KOPT-K1 (cell line): ENCODE data around the gene RHOBTB1.

Source experiments
- H3K27ac ChIP-seq: fragments of 200-600 bp; sonication (generic); 2 replicates; pipeline ENCODE4 v1.5.1; 2016; ENCODE audit warnings: antibody characterized with exemption, mild to moderate bottlenecking, low read depth, low read length; ENCODE audit not compliant: poor library complexity, severe bottlenecking
- H3K36me3 ChIP-seq: fragments of 200-600 bp; sonication (generic); 2 replicates; pipeline ENCODE4 v1.5.1; 2017; ENCODE audit warnings: antibody characterized with exemption, mild to moderate bottlenecking, low read length, moderate library complexity; ENCODE audit not compliant: insufficient read depth
- H3K9me3 ChIP-seq: fragments of 200-600 bp; sonication (generic); 2 replicates; pipeline ENCODE4 v1.5.1; 2017; ENCODE audit warnings: antibody characterized with exemption, low read length, mild to moderate bottlenecking; ENCODE audit not compliant: insufficient read depth, poor library complexity, severe bottlenecking

Gene RHOBTB1

DNA sequence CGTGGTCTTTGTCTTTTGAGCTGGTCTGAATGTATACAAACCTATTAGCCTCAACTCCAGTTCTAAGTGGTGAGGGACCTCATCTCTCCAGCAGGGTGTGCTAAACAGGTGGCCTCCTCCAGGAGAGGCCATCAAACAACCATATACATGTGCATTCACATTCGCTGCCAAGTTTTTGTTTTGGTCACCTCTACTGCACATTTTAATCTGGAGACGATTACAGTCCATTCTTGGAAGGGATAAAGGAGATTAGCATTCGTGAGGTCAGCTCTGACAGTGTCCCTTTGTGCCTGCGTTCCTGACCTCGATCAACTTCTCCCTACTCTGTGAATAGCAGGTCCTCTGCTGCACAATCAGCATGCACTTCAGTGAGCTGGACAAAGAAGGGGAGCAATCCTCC lies 60.8 kb downstream of the RHOBTB1 start:
- Histone ChIP-seq H3K9me3 (no peaks in the 10 kb centered on the region), H3K36me3 (no peaks in the 10 kb centered on the region), H3K27ac (no peak overlapping the region)

DNA sequence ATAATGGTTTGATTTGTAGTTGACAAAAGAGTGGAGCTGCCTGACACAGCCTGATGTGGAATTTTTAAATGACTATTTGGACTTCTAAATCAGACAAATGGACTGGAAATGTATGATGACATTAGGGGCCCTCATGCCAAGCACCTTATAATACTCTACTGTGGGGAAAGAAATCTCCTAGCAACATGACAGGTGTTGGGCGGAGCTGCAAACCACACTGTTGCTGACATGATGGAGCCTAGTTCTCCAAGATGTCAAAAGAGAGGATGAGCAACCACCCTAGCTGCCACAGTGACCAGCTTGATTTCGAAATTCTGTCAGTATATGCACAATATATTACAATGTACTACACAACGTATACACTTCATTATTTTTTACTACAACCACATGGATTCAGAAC lies 65.8 kb downstream of the RHOBTB1 start:
- Histone ChIP-seq H3K27ac (no peak overlapping the region), H3K9me3 (no peaks in the 10 kb centered on the region), H3K36me3 (no peaks in the 10 kb centered on the region)

GRCh38 chr10:60877777-60878120 lies 66.2 kb downstream of the RHOBTB1 start:
- Histone ChIP-seq H3K9me3 (no peaks in the 10 kb centered on the region), H3K27ac (no peak overlapping the region), H3K36me3 (no peaks in the 10 kb centered on the region)

DNA sequence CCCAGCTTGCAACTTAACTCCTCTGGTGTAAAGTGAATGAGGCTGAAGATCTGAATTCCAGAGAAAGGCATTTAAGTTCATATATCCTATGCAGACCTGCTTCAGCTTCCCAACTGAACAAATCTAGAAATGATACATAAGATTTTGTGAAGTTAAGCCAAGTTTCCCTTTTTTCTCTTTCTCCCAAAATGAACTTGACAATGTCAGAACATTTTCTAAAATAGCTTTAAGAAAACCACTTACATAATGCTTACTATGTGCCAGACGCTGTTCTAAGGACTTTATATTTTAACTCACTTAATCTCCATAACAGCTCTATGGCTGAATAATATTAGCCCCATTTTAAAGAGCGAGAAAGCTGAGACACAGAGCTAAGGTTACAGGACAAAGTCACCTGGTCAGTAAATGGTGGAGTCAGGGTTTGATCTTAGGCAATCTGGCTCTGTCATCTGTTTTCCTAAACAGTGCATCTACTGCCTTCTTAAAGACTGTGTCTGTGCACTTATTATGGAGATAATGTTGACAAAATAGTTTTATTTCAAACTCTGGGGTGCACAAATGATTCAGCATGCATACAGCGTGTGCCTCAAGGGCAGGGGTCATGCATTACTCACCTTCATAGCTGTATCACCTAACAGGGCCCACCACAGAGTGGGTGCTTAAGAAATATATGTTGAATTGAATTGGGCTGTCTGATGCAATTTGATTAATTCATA lies 66.8 kb downstream of the RHOBTB1 start:
- no peaks in the 10 kb centered on the region for H3K9me3 ChIP-seq
- no peaks in the 10 kb centered on the region for H3K36me3 ChIP-seq
- H3K27ac ChIP-seq, result no peak overlapping the region

GRCh38 chr10:60873758-60874157 lies 70.2 kb downstream of the RHOBTB1 start:
- Histone ChIP-seq H3K9me3 (no peaks in the 10 kb centered on the region), H3K27ac (no peak overlapping the region), H3K36me3 (no peaks in the 10 kb centered on the region)

- no peak overlapping the region for H3K27ac ChIP-seq
- H3K36me3 ChIP-seq, result no peaks in the 10 kb centered on the region
- no peaks in the 10 kb centered on the region for H3K9me3 ChIP-seq
These were observed 71.5 kb downstream of the RHOBTB1 start for GRCh38 chr10:60872451-60872850.

DNA sequence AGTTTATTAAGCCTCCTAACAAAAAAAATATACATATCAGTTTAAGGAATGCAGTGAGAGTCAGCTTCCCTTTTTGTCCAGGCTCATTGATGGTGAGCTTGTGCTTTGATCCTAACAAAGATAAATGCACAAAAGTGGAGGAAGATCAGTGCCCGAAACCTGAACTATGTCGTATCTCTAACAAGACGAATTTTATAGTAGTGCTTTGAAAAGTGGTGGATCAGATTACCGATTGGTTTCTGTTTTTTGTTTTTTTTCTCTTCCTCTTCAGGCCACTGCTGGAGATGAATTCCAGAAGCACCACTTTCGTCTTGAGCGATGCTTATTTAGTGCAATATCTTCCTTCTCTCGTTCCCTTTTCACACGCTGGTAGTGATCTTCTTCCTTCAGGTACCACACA lies 72.8 kb downstream of the RHOBTB1 start:
- Histone ChIP-seq H3K27ac (no peak overlapping the region), H3K36me3 (no peaks in the 10 kb centered on the region), H3K9me3 (no peaks in the 10 kb centered on the region)

DNA sequence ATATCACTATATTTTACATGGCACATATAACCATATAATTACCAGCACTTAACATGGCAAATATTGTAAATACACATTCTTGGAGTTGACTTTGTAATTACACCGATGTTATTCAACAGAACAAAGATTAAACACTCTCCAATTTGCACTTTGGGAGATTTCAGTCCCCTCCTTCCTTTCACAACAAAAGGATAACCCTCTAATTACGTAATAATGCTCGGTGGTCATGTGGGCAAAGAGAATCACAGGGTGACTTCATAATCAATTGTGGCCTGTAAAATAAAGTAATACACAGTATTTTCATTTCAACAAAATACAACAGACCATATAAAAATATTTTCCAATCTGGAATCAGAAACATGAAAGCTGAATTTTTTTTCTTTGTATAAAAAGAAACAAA lies 73.2 kb downstream of the RHOBTB1 start:
- H3K9me3 ChIP-seq, result no peaks in the 10 kb centered on the region
- no peak overlapping the region for H3K27ac ChIP-seq
- H3K36me3 ChIP-seq, result no peaks in the 10 kb centered on the region

DNA sequence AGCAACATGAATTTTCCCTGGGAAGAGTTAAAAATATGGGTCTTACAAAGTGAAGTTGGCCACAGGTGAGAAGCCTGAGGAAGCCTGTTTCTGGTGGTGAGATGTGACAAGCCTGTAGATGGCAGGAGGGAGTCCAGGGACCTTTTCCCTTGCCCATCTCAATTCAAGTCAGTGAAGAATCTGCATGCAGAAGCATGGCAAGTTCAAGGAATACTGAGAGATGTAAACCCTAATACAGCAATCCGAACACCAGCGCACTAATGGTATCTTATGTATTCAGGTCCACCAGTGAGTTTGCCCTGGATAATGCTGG lies 73.6 kb downstream of the RHOBTB1 start:
- H3K36me3 ChIP-seq, result no peaks in the 10 kb centered on the region
- H3K9me3 ChIP-seq, result no peaks in the 10 kb centered on the region
- H3K27ac ChIP-seq, result no peak overlapping the region

DNA sequence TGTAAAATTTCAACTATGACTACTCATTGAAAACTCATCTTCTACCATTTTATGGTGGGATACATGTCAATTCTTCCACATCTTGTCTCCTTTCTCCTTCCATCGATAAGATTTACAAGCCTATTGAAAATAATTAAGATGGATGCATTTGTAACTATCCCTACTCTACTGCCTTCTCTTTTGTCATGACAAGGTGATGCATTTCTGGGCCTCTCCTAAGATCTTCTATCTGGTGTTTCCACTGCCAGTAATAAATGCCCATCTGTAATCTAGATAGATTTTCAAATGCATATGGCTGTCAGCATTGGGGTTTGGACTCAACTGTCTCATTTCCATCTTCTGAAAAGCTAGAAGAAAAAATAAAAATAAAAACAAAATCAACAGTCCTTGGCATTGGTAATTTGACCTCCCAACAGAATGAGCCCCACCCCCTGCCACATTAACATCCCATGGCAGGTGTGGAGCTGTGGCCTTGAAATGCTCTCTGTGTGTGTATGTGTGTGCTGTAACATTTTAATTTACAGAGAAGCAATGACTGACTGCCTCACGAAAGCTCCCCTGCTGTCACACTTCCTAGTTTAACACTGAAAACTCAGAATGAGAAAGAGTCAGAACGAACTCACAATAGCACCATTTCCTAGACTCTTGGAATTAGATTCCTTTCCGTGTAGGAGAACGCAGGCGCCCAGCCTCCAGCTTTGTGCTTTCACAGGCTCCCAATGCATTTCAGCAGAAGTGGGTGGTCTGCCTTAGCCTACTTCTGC lies 74.2 kb downstream of the RHOBTB1 start:
- Histone ChIP-seq H3K9me3 (no peaks in the 10 kb centered on the region), H3K36me3 (no peaks in the 10 kb centered on the region), H3K27ac (no peak overlapping the region)

DNA sequence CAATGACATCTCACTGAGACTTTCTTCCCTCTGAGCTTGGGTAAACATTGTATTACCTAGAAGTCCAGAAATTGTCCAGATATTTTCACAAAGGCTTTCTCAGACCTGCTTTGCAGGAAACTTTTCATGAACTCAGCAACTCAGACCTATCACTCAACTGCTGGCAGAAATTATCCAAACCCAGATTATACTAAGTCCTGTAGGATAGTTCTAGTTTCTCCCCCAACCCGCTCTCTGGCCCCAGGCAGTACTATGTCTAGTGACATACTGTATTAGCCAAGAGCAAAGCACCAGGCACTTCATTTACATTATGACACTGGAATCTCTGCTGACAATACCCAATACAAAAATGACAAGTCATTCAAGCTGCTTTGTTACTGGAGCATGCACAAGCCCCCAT lies 75.0 kb downstream of the RHOBTB1 start:
- Histone ChIP-seq H3K9me3 (no peaks in the 10 kb centered on the region), H3K36me3 (no peaks in the 10 kb centered on the region), H3K27ac (no peak overlapping the region)

- Histone ChIP-seq H3K27ac (no peak overlapping the region), H3K9me3 (no peaks in the 10 kb centered on the region), H3K36me3 (no peaks in the 10 kb centered on the region)
These were observed 78.7 kb downstream of the RHOBTB1 start for GRCh38 chr10:60865198-60865783.

DNA sequence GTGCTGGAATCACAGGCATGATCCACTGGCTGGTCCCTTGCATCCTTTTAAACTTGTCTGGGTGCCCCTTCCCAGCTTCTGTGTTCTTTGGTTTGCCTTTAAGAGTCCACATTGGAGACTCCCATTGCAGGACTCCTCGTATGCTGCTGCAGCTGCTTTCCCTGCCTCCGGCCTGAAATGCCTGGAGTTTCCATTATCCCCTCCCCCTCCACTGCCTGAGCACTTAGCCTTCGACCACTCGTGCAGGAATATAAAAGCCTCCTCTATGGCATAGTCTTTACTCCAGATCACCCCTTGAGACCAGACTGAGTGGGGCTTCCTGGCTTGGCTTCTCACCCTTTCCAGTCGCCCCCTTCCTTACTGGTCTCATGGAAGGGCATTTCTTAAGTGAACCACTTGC lies 80.2 kb downstream of the RHOBTB1 start:
- Histone ChIP-seq H3K27ac (no peak overlapping the region), H3K9me3 (no peaks in the 10 kb centered on the region), H3K36me3 (no peaks in the 10 kb centered on the region)

- no peaks in the 10 kb centered on the region for H3K36me3 ChIP-seq
- H3K27ac ChIP-seq, result no peak overlapping the region
- no peaks in the 10 kb centered on the region for H3K9me3 ChIP-seq
These were observed 81.5 kb downstream of the RHOBTB1 start for GRCh38 chr10:60862517-60862916.

GRCh38 chr10:60856405-60856804 lies 87.6 kb downstream of the RHOBTB1 start:
- Histone ChIP-seq H3K36me3 (no peaks in the 10 kb centered on the region), H3K27ac (no peak overlapping the region), H3K9me3 (no peaks in the 10 kb centered on the region)

DNA sequence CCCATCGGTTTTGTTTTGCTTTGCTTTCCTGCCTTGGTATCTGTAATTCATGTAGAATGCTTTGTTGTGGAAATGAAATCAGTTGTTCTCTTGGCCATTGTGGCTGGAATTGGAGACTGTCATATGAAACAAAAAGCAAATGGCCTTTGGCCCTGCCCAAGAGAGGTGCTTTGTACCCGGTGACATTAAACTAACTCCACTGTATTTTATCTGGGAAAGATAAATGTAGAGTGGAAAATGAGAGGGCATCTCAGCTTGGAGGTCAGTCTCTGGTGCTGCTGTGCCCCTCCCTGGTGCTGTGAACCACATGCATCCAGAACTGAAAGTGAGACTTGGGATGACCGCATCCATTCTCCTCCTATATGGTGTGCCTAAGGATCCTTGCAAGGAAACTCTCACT lies 90.3 kb downstream of the RHOBTB1 start:
- no peaks in the 10 kb centered on the region for H3K9me3 ChIP-seq
- H3K27ac ChIP-seq, result no peak overlapping the region
- no peaks in the 10 kb centered on the region for H3K36me3 ChIP-seq
